HEK293 (cell line): ENCODE data around the gene DSP.

Experiments used
- CTCF ChIA-PET: fragments of 350-600 bp; formaldehyde crosslinking; extraction: SDS; loops from one replicate; lab custom pipeline; 2021; ENCODE audit warnings: antibody characterized with exemption; lab: Yijun Ruan, JAX
- POLR2A ChIA-PET: fragments of 300-600 bp; formaldehyde crosslinking; extraction: SDS; loops from one replicate; lab custom pipeline; 2020; ENCODE audit warnings: antibody characterized with exemption, inconsistent platforms; lab: Yijun Ruan, JAX
- H3K27ac ChIP-seq: fragments of 200-500 bp; sonication (Bioruptor generic); 2 replicates; pipeline ENCODE4 v1.5.1; 2014; ENCODE audit warnings: low read depth, low read length, control low read depth, inconsistent platforms; ENCODE audit errors: extremely low read depth
- H3K36me3 ChIP-seq, 2 experiments: fragments of 200-500 bp in 1 of 2; sonication (Bioruptor generic) in 1 of 2; 1 replicate in 1 of 2; 2 replicates in 1 of 2; pipeline ENCODE4 v1.5.1; 2014 to 2017; ENCODE audit warnings: inconsistent platforms in 2 of 2, low read length in 2 of 2; ENCODE audit not compliant: control insufficient read depth in 2 of 2, insufficient read depth in 1 of 2
- H3K4me1 ChIP-seq: fragments of 200-500 bp; sonication (Bioruptor generic); 2 replicates; pipeline ENCODE4 v1.5.1; 2014; ENCODE audit warnings: mild to moderate bottlenecking, low read length, inconsistent platforms; ENCODE audit not compliant: control insufficient read depth, insufficient read depth
- H3K4me3 ChIP-seq: 2 replicates; pipeline ENCODE4 v1.5.1; 2011; ENCODE audit warnings: low read depth, mild to moderate bottlenecking, control low read depth, low read length, moderate library complexity
- H3K9me3 ChIP-seq: fragments of 200-500 bp; sonication (Bioruptor generic); 2 replicates; pipeline ENCODE4 v1.5.1; 2014; ENCODE audit warnings: low read depth, low read length, inconsistent platforms; ENCODE audit not compliant: control insufficient read depth, insufficient read depth
- BCL11B ChIP-seq: fragments of 450-650 bp; formaldehyde crosslinking; IDR thresholded peaks from 2 replicates; pipeline ENCODE4 v1.5.1; 2016; ENCODE audit warnings: low read depth, missing biosample characterization, missing genetic modification characterization
- HOXD13 ChIP-seq: sonication (generic); formaldehyde crosslinking; IDR thresholded peaks from 2 replicates; pipeline ENCODE4 v1.8.0; 2022; ENCODE audit warnings: missing genetic modification reagents, borderline replicate concordance
- IKZF3 ChIP-seq: fragments of 450-650 bp; IDR thresholded peaks from 2 replicates; pipeline ENCODE4 v1.5.0; 2018; ENCODE audit warnings: missing biosample characterization, mild to moderate bottlenecking, missing genetic modification characterization, moderate library complexity
- OVOL3 ChIP-seq: fragments of 450-650 bp; formaldehyde crosslinking; IDR thresholded peaks from 2 replicates; pipeline ENCODE4 v1.5.1; 2016; ENCODE audit warnings: missing biosample characterization, missing genetic modification characterization
- PATZ1 ChIP-seq: fragments of 450-650 bp; formaldehyde crosslinking; IDR thresholded peaks from 2 replicates; pipeline ENCODE4 v1.5.1; 2016; ENCODE audit warnings: missing biosample characterization, missing genetic modification characterization
- REST ChIP-seq: fragments of 450-650 bp; formaldehyde crosslinking; IDR thresholded peaks from 2 replicates; pipeline ENCODE4 v1.5.1; 2016; ENCODE audit warnings: missing biosample characterization, missing genetic modification characterization
- TSHZ1 ChIP-seq: fragments of 450-650 bp; formaldehyde crosslinking; IDR thresholded peaks from 2 replicates; pipeline ENCODE4 v1.5.1; 2016; ENCODE audit warnings: missing biosample characterization, missing genetic modification characterization, borderline replicate concordance
- ZEB2 ChIP-seq: fragments of 450-650 bp; formaldehyde crosslinking; IDR thresholded peaks from 2 replicates; pipeline ENCODE4 v1.5.1; 2016; ENCODE audit warnings: missing biosample characterization, missing genetic modification characterization
- ZFP3 ChIP-seq: fragments of 450-650 bp; formaldehyde crosslinking; IDR thresholded peaks from 2 replicates; pipeline ENCODE4 v1.5.1; 2016; ENCODE audit warnings: low read depth, missing biosample characterization, missing genetic modification characterization
- ZNF169 ChIP-seq: fragments of 450-650 bp; formaldehyde crosslinking; IDR thresholded peaks from 2 replicates; pipeline ENCODE4 v1.5.1; 2016; ENCODE audit warnings: missing biosample characterization, missing genetic modification characterization
- ZNF280D ChIP-seq: fragments of 450-650 bp; formaldehyde crosslinking; IDR thresholded peaks from 2 replicates; pipeline ENCODE4 v1.5.1; 2016; ENCODE audit warnings: missing biosample characterization, missing genetic modification characterization
- ZNF433 ChIP-seq: fragments of 450-650 bp; formaldehyde crosslinking; IDR thresholded peaks from 2 replicates; pipeline ENCODE4 v1.5.1; 2016; ENCODE audit warnings: missing biosample characterization, missing genetic modification characterization, low read depth
- ZNF501 ChIP-seq: fragments of 450-650 bp; formaldehyde crosslinking; IDR thresholded peaks from 2 replicates; pipeline ENCODE4 v1.5.1; 2016; ENCODE audit warnings: missing biosample characterization, missing genetic modification characterization
- ZNF549 ChIP-seq: fragments of 450-650 bp; IDR thresholded peaks from 2 replicates; pipeline ENCODE4 v1.5.1; 2018; ENCODE audit warnings: missing biosample characterization, missing genetic modification characterization, mild to moderate bottlenecking, inconsistent platforms, moderate library complexity
- ZNF623 ChIP-seq: fragments of 450-650 bp; formaldehyde crosslinking; IDR thresholded peaks from 2 replicates; pipeline ENCODE4 v1.5.1; 2016; ENCODE audit warnings: missing biosample characterization, missing genetic modification characterization
- ZNF677 ChIP-seq: fragments of 450-650 bp; IDR thresholded peaks from 2 replicates; pipeline ENCODE4 v1.5.0; 2018; ENCODE audit warnings: missing biosample characterization, mild to moderate bottlenecking, missing genetic modification characterization, moderate library complexity
- ZNF707 ChIP-seq: fragments of 450-650 bp; formaldehyde crosslinking; IDR thresholded peaks from 2 replicates; pipeline ENCODE4 v1.5.1; 2016; ENCODE audit warnings: missing biosample characterization, missing genetic modification characterization
- ZNF843 ChIP-seq: fragments of 450-650 bp; formaldehyde crosslinking; IDR thresholded peaks from 2 replicates; pipeline ENCODE4 v1.5.1; 2016; ENCODE audit warnings: missing biosample characterization, missing genetic modification characterization
- ZSCAN18 ChIP-seq: fragments of 450-650 bp; formaldehyde crosslinking; IDR thresholded peaks from 2 replicates; pipeline ENCODE4 v1.5.1; 2016; ENCODE audit warnings: missing biosample characterization, missing genetic modification characterization
- ZSCAN30 ChIP-seq: fragments of 450-650 bp; IDR thresholded peaks from 2 replicates; pipeline ENCODE4 v1.5.1; 2018; ENCODE audit warnings: missing biosample characterization, mild to moderate bottlenecking, missing genetic modification characterization, moderate library complexity
- ZXDB ChIP-seq: fragments of 450-650 bp; formaldehyde crosslinking; IDR thresholded peaks from 2 replicates; pipeline ENCODE4 v1.5.1; 2016; ENCODE audit warnings: missing biosample characterization, missing genetic modification characterization

DSP gene

GRCh38 chr6:7535498-7535897 lies 6.0 kb upstream of the DSP start:
- no peak overlapping the region for H3K27ac ChIP-seq
- no peaks in the 10 kb centered on the region for H3K9me3 ChIP-seq
- TF ChIP-seq ZNF280D (tag by site-specific recombination) (no peak), ZXDB (no peak), ZNF623 (tag by site-specific recombination) (no peak), ZNF433 (no peak), ZFP3 (tag by site-specific recombination) (no peak), ZSCAN30 (tag by site-specific recombination) (no peak), BCL11B (tag by site-specific recombination) (no peak)
- H3K4me3 ChIP-seq: no peak overlapping the region
- no peaks in the 10 kb centered on the region for H3K36me3 ChIP-seq
- POLR2A ChIA-PET: interaction anchor here (1.3 kb wide), 1 partner anchor 54 kb away, joined by 3 read pairs; no protein-coding TSS in a partner anchor
- CTCF ChIA-PET: interaction anchor here (0.6 to 1.2 kb wide), 3 partner anchors 26 to 1425 kb away, joined by 3 to 6 read pairs (median 5); no protein-coding TSS in a partner anchor
- H3K4me1 ChIP-seq: peaks cover 22% of the 10 kb centered on the region

- no peaks in the 10 kb centered on the region for H3K36me3 ChIP-seq
- POLR2A ChIA-PET: interaction anchor here (1.0 to 1.6 kb wide), 7 partner anchors 9 to 69 kb away, joined by 3 read pairs; partner anchors contain the start of gene SNRNP48
- CTCF ChIA-PET: interaction anchor here (0.6 to 2.2 kb wide), 5 partner anchors 10 to 113 kb away, joined by 3 to 8 read pairs (median 4); no protein-coding TSS in a partner anchor
- peaks cover 26% of the 10 kb centered on the region for H3K4me1 ChIP-seq
- no peak overlapping the region for H3K4me3 ChIP-seq
- no peak overlapping the region for H3K27ac ChIP-seq
- H3K9me3 ChIP-seq: no peaks in the 10 kb centered on the region
- TF ChIP-seq IKZF3 (tag by site-specific recombination): no peak
- TF ChIP-seq ZNF677 (tag by site-specific recombination): no peak
- TF ChIP-seq PATZ1 (tag by site-specific recombination): 0 out of 2 replicates have a peak, but pooled peaks have one; percentile 26
- TF ChIP-seq ZNF501: no peak
- TF ChIP-seq HOXD13: no peak
- TF ChIP-seq TSHZ1: no peak
- TF ChIP-seq ZSCAN18 (tag by site-specific recombination): no peak
- TF ChIP-seq ZNF549 (tag by site-specific recombination): no peak
- TF ChIP-seq ZNF843 (tag by site-specific recombination): 0 out of 2 replicates have a peak, but pooled peaks have one; percentile 29
- peak; percentile 73; the same call in 1 of the 2 replicates for TF ChIP-seq OVOL3 (tag by site-specific recombination)
- no peak for TF ChIP-seq ZNF707 (tag by site-specific recombination)
- TF ChIP-seq ZEB2: 0 out of 2 replicates have a peak, but pooled peaks have one; percentile 23
- no peak for TF ChIP-seq ZNF169
- no peak for TF ChIP-seq REST (tag by site-specific recombination)
These were observed 3.8 kb upstream of the DSP start for GRCh38 chr6:7537565-7538174.
